B cell (primary cell): Measurements from ENCODE around the gene OR4D2. TPM values are rescaled to one million over a fixed set of nuclear protein-coding genes. Genes with fewer than 3 reads are reported as not detected.
A peak's percentile ranks its signal among the peaks of the same experiment; 100 is the strongest.

Source experiments
- ATAC-seq: fragments of 200-7000 bp; cut with Tn5 transposase; one replicate; pipeline ENCODE4 v1.10.0; 2021; ENCODE audit warnings: low read depth, mild to moderate bottlenecking, moderate number of reproducible peaks, moderate library complexity
- CTCF ChIA-PET: fragments of 350-600 bp; sonication (Branson Sonifier 250); formaldehyde crosslinking; loops from one replicate; lab custom pipeline; 2021; ENCODE audit warnings: antibody characterized with exemption, inconsistent platforms; lab: Charles Lee
- POLR2A ChIA-PET: fragments of 350-600 bp; sonication (Branson Sonifier 250); formaldehyde crosslinking; loops from one replicate; lab custom pipeline; 2021; ENCODE audit warnings: antibody characterized with exemption; lab: Charles Lee
- DNase-seq: peaks from one replicate; pipeline ENCODE4 v3.0.0; 2013
- H2AFZ ChIP-seq: 2 replicates; pipeline ENCODE4 v1.6.1; 2012; ENCODE audit warnings: mild to moderate bottlenecking, low read depth, low read length; ENCODE audit not compliant: insufficient read depth, poor library complexity, severe bottlenecking
- H3K27ac ChIP-seq, 2 donors: 1 replicate in 1 of 2; 2 replicates in 1 of 2; pipeline ENCODE4 v1.5.1; 2012 to 2013; ENCODE audit warnings: low read length in 2 of 2, mild to moderate bottlenecking in 2 of 2, moderate library complexity in 1 of 2
- H3K27me3 ChIP-seq, 4 experiments: fragments of 200-600 bp in 1 of 4; sonication (generic) in 1 of 4; replicated peaks in 1 of 4; 1 replicate in 2 of 4; 2 replicates in 2 of 4; pipeline versions ENCODE4 v1.6.1 to v1.7.0; 2013 to 2016; ENCODE audit warnings: low read length in 3 of 4, mild to moderate bottlenecking in 2 of 4, mixed read lengths in 1 of 4, moderate library complexity in 1 of 4; ENCODE audit not compliant: insufficient read depth in 4 of 4, control insufficient read depth in 3 of 4; ENCODE audit errors: control extremely low read depth in 1 of 4
- H3K36me3 ChIP-seq, 2 experiments: replicated peaks in 1 of 2; 1 replicate in 1 of 2; 2 replicates in 1 of 2; pipeline versions ENCODE4 v1.6.1 to v1.7.1; 2013; ENCODE audit warnings: low read length in 1 of 2; ENCODE audit not compliant: insufficient read depth in 2 of 2, control insufficient read depth in 1 of 2; ENCODE audit errors: control extremely low read depth in 1 of 2, extremely low read depth in 1 of 2
- H3K4me1 ChIP-seq, 2 donors: fragments of 200-600 bp in 1 of 2; sonication (generic) in 1 of 2; 1 replicate in 1 of 2; 2 replicates in 1 of 2; pipeline versions ENCODE4 v1.5.1 to v1.6.1; 2013 to 2017; ENCODE audit warnings: low read length in 2 of 2; ENCODE audit not compliant: control insufficient read depth in 2 of 2, insufficient read depth in 2 of 2
- H3K4me2 ChIP-seq: replicated peaks from 2 replicates; pipeline ENCODE3; 2012; ENCODE audit warnings: mild to moderate bottlenecking, low read depth, low read length; ENCODE audit not compliant: poor library complexity, severe bottlenecking
- H3K4me3 ChIP-seq, 5 experiments: fragments of 200-600 bp in 1 of 5; sonication (generic) in 1 of 5; 1 replicate in 3 of 5; 2 replicates in 2 of 5; pipeline versions ENCODE4 v1.5.1 to v1.7.0; 2011 to 2016; ENCODE audit warnings: low read length in 4 of 5, mild to moderate bottlenecking in 4 of 5, low read depth in 2 of 5, control low read depth in 1 of 5, moderate library complexity in 1 of 5; ENCODE audit not compliant: insufficient read depth in 1 of 5; ENCODE audit errors: control extremely low read depth in 1 of 5, extremely low read depth in 1 of 5
- H3K79me2 ChIP-seq: fragments of 200-600 bp; sonication (generic); one replicate; pipeline ENCODE4 v1.6.0; 2016; ENCODE audit warnings: low read length; ENCODE audit not compliant: control insufficient read depth, insufficient read depth
- H3K9ac ChIP-seq: fragments of 200-600 bp; sonication (generic); 2 replicates; pipeline ENCODE4 v1.6.1; 2017; ENCODE audit warnings: mild to moderate bottlenecking, low read length, moderate library complexity
- H3K9me3 ChIP-seq, 3 donors: one replicate each; pipeline versions ENCODE4 v1.6.1 to v1.7.1; 2013; ENCODE audit warnings: low read length in 2 of 3; ENCODE audit not compliant: control insufficient read depth in 2 of 3, insufficient read depth in 1 of 3; ENCODE audit errors: control extremely low read depth in 1 of 3
- H4K20me1 ChIP-seq: 2 replicates; pipeline ENCODE4 v1.6.0; 2012; ENCODE audit warnings: mild to moderate bottlenecking, low read length; ENCODE audit not compliant: insufficient read depth, control insufficient read depth, poor library complexity, severe bottlenecking
- H3K27ac Mint-ChIP-seq: one replicate; pipeline ENCODE4 v1.8.0; 2021; ENCODE audit warnings: mixed read lengths
- H3K27me3 Mint-ChIP-seq: one replicate; pipeline ENCODE4 v1.8.0; 2021; ENCODE audit warnings: mixed read lengths
- H3K4me1 Mint-ChIP-seq: one replicate; pipeline ENCODE4 v1.8.0; 2021; ENCODE audit warnings: mixed read lengths
- H3K4me3 Mint-ChIP-seq: one replicate; pipeline ENCODE4 v1.8.0; 2021; ENCODE audit warnings: mixed read lengths
- H3K9me3 Mint-ChIP-seq: one replicate; pipeline ENCODE4 v1.8.0; 2022; ENCODE audit warnings: mixed read lengths; ENCODE audit not compliant: insufficient read depth
- EZH2 ChIP-seq: IDR thresholded peaks from 2 replicates; pipeline ENCODE4 v1.6.1; 2012; ENCODE audit warnings: borderline replicate concordance, low read depth, mild to moderate bottlenecking, moderate library complexity, low read length; ENCODE audit not compliant: insufficient read depth, poor library complexity, severe bottlenecking
- WGBS: methylation state at CpG from one replicate; pipeline ENCODE4 v1.1.5; 2013; ENCODE audit warnings: missing lambda C conversion rate; ENCODE audit not compliant: insufficient coverage; 5-methylcytosine and 5-hydroxymethylcytosine counted together
- intact Hi-C: fragments of 100-400 bp; cut with micrococcal nuclease; formaldehyde crosslinking; loops from one replicate; pipeline ENCODE4 v1.10.0; 2022
- polyA plus RNA-seq: library from polyadenylated mRNA; depleted of rRNA; stranded (reverse); fragments of >200 nt; gene quantifications from 2 replicates; pipeline ENCODE4 v1.2.3, GENCODE V29; 2012
- total RNA-seq, 2 donors: library from RNA; stranded (reverse); fragments of 120-200 nt in 1 of 2; gene quantifications; 1 replicate in 1 of 2; 2 replicates in 1 of 2; pipeline versions ENCODE4 v1.2.3 to v1.2.4, GENCODE V29; 2013 to 2022
- TF ChIP-seq, protein P1 (sequence below): fragments of 200-600 bp; IDR thresholded peaks from one replicate; pipeline ENCODE4 v1.8.0; 2022; ENCODE audit warnings: antibody characterized with exemption, mild to moderate bottlenecking

The OR4D2 gene
- total and polyA plus RNA-seq, 2 donors (not counting 1 experiment from before 2014, with no cell fraction given), result not detected

DNA sequence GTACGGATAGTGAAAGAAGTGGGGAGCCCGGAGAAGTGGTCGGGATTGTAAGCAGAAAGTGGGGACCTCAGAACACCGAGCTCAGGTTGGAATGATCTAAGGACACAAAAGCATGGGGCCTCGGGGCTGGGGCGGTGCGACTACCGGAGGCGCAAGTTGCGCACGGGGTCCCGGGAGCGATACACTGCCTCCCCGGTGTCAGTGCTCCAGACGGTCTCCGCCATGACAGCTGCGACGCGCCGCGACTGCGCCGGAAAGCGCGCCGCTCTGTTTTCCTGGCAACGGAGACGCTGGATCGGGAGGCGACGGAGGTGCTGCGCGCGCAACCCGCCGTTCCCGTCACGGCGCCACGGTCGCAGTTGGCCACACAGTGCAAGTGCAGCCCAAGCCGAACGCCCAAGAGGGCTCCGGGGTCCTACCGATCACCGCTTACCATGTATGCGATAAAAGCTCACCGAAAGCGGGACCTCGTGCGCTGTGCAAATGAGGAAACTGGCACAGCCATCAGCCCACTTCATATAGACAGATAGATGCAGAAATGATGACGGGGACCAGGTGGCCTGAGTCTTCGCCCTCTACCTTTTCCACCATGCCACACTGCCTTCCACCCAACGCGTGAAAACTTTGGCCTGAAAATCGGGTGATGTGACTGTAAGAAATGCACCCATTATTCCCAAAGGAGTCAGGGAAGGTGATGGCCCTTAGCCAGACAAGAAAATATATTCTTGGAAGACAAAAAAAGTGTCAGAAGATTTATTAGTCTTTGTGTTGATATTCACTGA lies 52.4 kb downstream of the OR4D2 start, which contains the start of gene MKS1:
Gene MKS1 (minus strand): TSS at position 249 of the 782 bp plus-strand sequence. CDS start 25 bp downstream, at position 224.
- peak within 1 kb of the TSS; percentile 38 to 84 (median 68) for H3K4me3 ChIP-seq
- TF ChIP-seq, protein P1, sequence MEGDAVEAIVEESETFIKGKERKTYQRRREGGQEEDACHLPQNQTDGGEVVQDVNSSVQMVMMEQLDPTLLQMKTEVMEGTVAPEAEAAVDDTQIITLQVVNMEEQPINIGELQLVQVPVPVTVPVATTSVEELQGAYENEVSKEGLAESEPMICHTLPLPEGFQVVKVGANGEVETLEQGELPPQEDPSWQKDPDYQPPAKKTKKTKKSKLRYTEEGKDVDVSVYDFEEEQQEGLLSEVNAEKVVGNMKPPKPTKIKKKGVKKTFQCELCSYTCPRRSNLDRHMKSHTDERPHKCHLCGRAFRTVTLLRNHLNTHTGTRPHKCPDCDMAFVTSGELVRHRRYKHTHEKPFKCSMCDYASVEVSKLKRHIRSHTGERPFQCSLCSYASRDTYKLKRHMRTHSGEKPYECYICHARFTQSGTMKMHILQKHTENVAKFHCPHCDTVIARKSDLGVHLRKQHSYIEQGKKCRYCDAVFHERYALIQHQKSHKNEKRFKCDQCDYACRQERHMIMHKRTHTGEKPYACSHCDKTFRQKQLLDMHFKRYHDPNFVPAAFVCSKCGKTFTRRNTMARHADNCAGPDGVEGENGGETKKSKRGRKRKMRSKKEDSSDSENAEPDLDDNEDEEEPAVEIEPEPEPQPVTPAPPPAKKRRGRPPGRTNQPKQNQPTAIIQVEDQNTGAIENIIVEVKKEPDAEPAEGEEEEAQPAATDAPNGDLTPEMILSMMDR, result peak; percentile 75
- no peak for TF ChIP-seq EZH2
- DNase-seq, result peak; percentile 95
- Mint-ChIP-seq H3K27me3 (peaks cover 2% of the 10 kb centered on the region), H3K4me1 (peaks cover 34% of the 10 kb centered on the region), H3K9me3 (no peaks in the 10 kb centered on the region), H3K27ac (peak within 1 kb of the TSS; percentile 83), H3K4me3 (peak within 1 kb of the TSS; percentile 94)
- H3K4me2 ChIP-seq, result peak within 1 kb of the TSS; percentile 82
- no peaks in the 10 kb centered on the region for H3K79me2 ChIP-seq
- H2AFZ ChIP-seq, result peak within 1 kb of the TSS; percentile 99
- ATAC-seq, result peak; percentile 97
- peaks cover 10 to 19% of the 10 kb centered on the region in 2 donors for H3K4me1 ChIP-seq
- intact Hi-C loops, result loop anchor here (1.0 to 10.0 kb wide), 3 partner anchors 14 to 364 kb away; partner anchors contain the start of gene MRPS23
- peak within 1 kb of the TSS; percentile 70 to 86 for H3K27ac ChIP-seq
- H3K9ac ChIP-seq, result peak within 1 kb of the TSS; percentile 73
- H4K20me1 ChIP-seq, result no peaks in the 10 kb centered on the region
- H3K9me3 ChIP-seq, result no peaks in the 10 kb centered on the region
- ChIA-PET POLR2A (interaction anchor here (1.0 to 2.0 kb wide), 2 partner anchors 125 to 313 kb away, joined by 3 to 4 read pairs; no protein-coding TSS in a partner anchor), CTCF (interaction anchor here (0.5 to 6.3 kb wide), 6 partner anchors 13 to 929 kb away, joined by 3 to 58 read pairs (median 4); no protein-coding TSS in a partner anchor)
- no peaks in the 10 kb centered on the region for H3K27me3 ChIP-seq
- 2% methylated on average over 54 of the region's 56 CpGs for WGBS
- no peaks in the 10 kb centered on the region for H3K36me3 ChIP-seq
